ENCODE results near the gene CHIC2. TPM values are rescaled to one million over a fixed set of nuclear protein-coding genes. Genes with fewer than 3 reads are reported as not detected.
"Not testable (repeated sequence)": the region's sequence is repeated elsewhere in the genome, so short reads cannot be mapped to it uniquely, and the experiment has no call there.

Gene CHIC2
- total RNA-seq (2021; fragmentation: NEBNext Ultra II Directional; extraction: Animal tissue kit (Norgen Biotek cat#: 25700)): 10 to 100 TPM; 23.5 to 30.2 (median 27.5) TPM
- long read RNA-seq, transcript CHIC2-201 (6 exons, 1,194 nt): major isoform, 58 of 67 reads
- long read RNA-seq, partial matches to known transcripts: 4 of 67 reads
- long read RNA-seq, other reads (novel, unspliced or antisense): 4 of 67 reads

DNA sequence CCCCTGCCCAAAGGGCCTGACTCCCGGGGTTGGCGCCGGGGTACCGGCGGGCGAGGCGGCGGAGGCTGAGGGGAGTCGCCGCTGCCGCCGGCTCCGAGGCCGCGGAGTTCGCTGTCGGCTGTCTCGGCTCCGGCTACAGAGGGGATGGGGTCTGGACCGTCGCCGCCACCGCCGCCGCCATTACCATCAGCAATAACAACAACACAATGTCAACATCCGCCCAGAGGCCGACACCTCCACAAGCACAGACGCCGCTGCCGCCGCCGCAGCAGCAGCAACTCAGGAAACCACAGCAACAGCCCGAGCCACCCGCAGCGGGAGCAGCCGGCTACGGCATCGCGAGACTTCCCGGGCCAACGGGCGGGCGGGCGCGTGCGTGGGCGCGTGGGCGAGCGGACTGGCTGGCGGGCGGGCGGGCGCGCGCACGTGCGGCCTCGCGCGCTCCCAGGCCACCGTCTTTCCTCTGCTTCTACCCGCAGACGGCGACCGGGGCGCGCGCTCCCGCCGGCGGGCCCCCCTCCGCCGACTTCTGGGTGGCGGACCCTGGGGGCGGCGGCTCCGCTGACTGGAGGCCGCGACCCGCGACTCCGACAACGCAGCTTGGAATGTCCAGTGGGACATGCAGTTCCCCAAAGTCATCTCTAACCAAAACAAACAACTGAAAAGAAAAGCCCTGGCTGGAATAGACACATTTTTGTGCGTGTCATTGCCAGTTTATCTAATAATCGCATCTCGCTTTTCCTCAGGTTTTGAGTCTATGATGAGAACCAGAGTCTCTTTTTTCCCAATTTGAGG lies at the start of gene CHIC2:
TSS of gene CHIC2 (minus strand) at position 289 of the 795 bp plus-strand sequence. CDS start 305 bp downstream, outside the sequence.
- peaks cover 63% of the 10 kb centered on the region for H3K4me1 Mint-ChIP-seq (ENCODE audit: low read depth)
- H3K36me3 Mint-ChIP-seq (ENCODE audit: low read depth): peaks cover 22% of the 10 kb centered on the region
- peak within 1 kb of the TSS; percentile 93 for H3K4me3 Mint-ChIP-seq
- no peak for TF ChIP-seq CTCF (IDR thresholded peaks at IDR 0.05)
- no peaks in the 10 kb centered on the region for H3K9me3 Mint-ChIP-seq
- peak; percentile 95 for DNase-seq
- no peaks in the 10 kb centered on the region; the same call in 1 of the 2 replicates for H3K27me3 Mint-ChIP-seq (ENCODE audit: insufficient read depth)
- peak within 1 kb of the TSS; percentile 94 for H3K27ac Mint-ChIP-seq

GRCh38 chr4:54113206-54113605 lies 48.8 kb upstream of the CHIC2 start:
- H3K36me3 Mint-ChIP-seq (ENCODE audit: low read depth); H3K27ac Mint-ChIP-seq; H3K9me3 Mint-ChIP-seq; H3K4me3 Mint-ChIP-seq; DNase-seq; H3K4me1 Mint-ChIP-seq (ENCODE audit: low read depth): not testable (repeated sequence)
- H3K27me3 Mint-ChIP-seq (ENCODE audit: insufficient read depth): peaks cover 15% of the 10 kb centered on the region

DNA sequence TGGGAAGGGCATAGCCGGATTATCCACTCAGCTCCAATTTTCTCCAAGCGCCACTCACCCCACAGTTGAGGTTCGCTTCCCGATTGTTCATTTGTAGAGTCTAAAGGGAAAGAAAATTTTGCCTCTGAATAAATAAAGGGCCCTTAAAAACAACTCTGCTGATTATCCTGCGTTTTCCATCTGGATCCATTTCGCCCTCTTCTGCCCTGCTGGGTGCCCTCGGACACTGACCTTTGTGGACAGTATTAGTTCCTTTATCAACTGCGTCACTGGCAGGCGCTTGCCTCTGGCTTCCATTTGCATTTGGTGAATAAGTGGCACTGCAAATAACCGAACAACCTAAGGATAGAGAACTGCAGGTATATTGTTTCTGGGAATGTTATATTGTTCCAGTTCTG lies 45.6 kb upstream of the CHIC2 start:
- TF ChIP-seq CTCF (IDR thresholded peaks at IDR 0.05): no peak
- Mint-ChIP-seq H3K27me3 (ENCODE audit: insufficient read depth) (peaks cover 21% of the 10 kb centered on the region), H3K4me1 (ENCODE audit: low read depth) (no peaks in the 10 kb centered on the region), H3K36me3 (ENCODE audit: low read depth) (no peaks in the 10 kb centered on the region), H3K27ac (no peak overlapping the region), H3K4me3 (no peak overlapping the region), H3K9me3 (no peaks in the 10 kb centered on the region)
- DNase-seq: no peak

DNA sequence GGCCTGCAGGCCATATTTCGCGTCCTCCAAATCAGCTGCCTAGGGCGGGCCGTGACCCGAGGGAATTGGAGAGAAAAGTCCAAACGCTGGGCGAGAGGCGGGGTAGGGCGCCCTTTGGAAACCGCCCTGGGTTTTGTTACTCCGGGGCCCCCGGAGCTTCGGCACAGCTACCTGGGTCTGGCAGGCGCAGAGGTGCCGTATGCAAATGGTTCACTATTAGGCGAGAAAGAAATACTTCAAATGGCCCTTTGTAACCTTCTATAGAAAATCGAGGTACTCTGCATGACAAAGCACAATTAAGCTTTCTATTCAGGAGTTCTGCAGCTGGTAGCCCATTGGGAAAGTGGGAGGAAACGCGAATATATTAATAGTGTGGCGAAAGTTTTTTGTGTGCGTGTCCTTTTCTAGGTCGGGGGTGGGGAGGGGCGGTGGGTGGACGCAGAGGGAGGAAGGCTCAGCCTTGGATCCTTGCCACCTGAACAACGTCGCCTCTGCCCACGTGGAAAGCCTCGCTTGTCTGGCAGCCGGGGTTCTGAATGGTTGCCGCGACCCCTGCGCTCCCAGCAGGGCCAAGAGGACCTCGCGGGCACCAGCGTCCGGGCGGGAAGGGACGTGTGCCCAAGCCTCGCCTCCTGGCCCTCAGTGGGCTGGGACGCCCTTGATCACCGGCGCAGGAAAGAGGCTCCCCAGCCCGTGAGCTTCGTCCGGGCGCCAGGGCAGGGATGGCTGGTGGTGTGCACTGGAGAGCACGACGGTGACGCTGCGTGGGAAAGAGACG lies 45.0 kb upstream of the CHIC2 start:
- Mint-ChIP-seq H3K36me3 (ENCODE audit: low read depth) (no peaks in the 10 kb centered on the region), H3K4me3 (no peak overlapping the region), H3K27me3 (ENCODE audit: insufficient read depth) (peaks cover 19% of the 10 kb centered on the region), H3K4me1 (ENCODE audit: low read depth) (peaks cover 5% of the 10 kb centered on the region; the same call in 1 of the 2 replicates), H3K27ac (no peak overlapping the region), H3K9me3 (no peaks in the 10 kb centered on the region)
- DNase-seq: no peak
- TF ChIP-seq CTCF (IDR thresholded peaks at IDR 0.05): no peak

GRCh38 chr4:54107951-54108748 lies 43.7 kb upstream of the CHIC2 start:
- Mint-ChIP-seq H3K4me1 (ENCODE audit: low read depth) (peaks cover 18% of the 10 kb centered on the region; the same call in 1 of the 2 replicates), H3K27me3 (ENCODE audit: insufficient read depth) (peaks cover 29% of the 10 kb centered on the region), H3K9me3 (no peaks in the 10 kb centered on the region), H3K36me3 (ENCODE audit: low read depth) (peaks cover 2% of the 10 kb centered on the region; the same call in 1 of the 2 replicates), H3K4me3 (no peak overlapping the region), H3K27ac (no peak overlapping the region)
- DNase-seq: no peak
- TF ChIP-seq CTCF (IDR thresholded peaks at IDR 0.05): no peak
